ENCODE data around the gene HMX3. TPM values are rescaled to one million over a fixed set of nuclear protein-coding genes. Genes with fewer than 3 reads are reported as not detected.

HMX3 gene
- total and polyA plus RNA-seq, 2 of the 8 experiments (the other 6 are each of a cell fraction or from before 2014, with no cell fraction given) = 0.05 TPM; not detected in 1

- TF ChIP-seq, protein P1, sequence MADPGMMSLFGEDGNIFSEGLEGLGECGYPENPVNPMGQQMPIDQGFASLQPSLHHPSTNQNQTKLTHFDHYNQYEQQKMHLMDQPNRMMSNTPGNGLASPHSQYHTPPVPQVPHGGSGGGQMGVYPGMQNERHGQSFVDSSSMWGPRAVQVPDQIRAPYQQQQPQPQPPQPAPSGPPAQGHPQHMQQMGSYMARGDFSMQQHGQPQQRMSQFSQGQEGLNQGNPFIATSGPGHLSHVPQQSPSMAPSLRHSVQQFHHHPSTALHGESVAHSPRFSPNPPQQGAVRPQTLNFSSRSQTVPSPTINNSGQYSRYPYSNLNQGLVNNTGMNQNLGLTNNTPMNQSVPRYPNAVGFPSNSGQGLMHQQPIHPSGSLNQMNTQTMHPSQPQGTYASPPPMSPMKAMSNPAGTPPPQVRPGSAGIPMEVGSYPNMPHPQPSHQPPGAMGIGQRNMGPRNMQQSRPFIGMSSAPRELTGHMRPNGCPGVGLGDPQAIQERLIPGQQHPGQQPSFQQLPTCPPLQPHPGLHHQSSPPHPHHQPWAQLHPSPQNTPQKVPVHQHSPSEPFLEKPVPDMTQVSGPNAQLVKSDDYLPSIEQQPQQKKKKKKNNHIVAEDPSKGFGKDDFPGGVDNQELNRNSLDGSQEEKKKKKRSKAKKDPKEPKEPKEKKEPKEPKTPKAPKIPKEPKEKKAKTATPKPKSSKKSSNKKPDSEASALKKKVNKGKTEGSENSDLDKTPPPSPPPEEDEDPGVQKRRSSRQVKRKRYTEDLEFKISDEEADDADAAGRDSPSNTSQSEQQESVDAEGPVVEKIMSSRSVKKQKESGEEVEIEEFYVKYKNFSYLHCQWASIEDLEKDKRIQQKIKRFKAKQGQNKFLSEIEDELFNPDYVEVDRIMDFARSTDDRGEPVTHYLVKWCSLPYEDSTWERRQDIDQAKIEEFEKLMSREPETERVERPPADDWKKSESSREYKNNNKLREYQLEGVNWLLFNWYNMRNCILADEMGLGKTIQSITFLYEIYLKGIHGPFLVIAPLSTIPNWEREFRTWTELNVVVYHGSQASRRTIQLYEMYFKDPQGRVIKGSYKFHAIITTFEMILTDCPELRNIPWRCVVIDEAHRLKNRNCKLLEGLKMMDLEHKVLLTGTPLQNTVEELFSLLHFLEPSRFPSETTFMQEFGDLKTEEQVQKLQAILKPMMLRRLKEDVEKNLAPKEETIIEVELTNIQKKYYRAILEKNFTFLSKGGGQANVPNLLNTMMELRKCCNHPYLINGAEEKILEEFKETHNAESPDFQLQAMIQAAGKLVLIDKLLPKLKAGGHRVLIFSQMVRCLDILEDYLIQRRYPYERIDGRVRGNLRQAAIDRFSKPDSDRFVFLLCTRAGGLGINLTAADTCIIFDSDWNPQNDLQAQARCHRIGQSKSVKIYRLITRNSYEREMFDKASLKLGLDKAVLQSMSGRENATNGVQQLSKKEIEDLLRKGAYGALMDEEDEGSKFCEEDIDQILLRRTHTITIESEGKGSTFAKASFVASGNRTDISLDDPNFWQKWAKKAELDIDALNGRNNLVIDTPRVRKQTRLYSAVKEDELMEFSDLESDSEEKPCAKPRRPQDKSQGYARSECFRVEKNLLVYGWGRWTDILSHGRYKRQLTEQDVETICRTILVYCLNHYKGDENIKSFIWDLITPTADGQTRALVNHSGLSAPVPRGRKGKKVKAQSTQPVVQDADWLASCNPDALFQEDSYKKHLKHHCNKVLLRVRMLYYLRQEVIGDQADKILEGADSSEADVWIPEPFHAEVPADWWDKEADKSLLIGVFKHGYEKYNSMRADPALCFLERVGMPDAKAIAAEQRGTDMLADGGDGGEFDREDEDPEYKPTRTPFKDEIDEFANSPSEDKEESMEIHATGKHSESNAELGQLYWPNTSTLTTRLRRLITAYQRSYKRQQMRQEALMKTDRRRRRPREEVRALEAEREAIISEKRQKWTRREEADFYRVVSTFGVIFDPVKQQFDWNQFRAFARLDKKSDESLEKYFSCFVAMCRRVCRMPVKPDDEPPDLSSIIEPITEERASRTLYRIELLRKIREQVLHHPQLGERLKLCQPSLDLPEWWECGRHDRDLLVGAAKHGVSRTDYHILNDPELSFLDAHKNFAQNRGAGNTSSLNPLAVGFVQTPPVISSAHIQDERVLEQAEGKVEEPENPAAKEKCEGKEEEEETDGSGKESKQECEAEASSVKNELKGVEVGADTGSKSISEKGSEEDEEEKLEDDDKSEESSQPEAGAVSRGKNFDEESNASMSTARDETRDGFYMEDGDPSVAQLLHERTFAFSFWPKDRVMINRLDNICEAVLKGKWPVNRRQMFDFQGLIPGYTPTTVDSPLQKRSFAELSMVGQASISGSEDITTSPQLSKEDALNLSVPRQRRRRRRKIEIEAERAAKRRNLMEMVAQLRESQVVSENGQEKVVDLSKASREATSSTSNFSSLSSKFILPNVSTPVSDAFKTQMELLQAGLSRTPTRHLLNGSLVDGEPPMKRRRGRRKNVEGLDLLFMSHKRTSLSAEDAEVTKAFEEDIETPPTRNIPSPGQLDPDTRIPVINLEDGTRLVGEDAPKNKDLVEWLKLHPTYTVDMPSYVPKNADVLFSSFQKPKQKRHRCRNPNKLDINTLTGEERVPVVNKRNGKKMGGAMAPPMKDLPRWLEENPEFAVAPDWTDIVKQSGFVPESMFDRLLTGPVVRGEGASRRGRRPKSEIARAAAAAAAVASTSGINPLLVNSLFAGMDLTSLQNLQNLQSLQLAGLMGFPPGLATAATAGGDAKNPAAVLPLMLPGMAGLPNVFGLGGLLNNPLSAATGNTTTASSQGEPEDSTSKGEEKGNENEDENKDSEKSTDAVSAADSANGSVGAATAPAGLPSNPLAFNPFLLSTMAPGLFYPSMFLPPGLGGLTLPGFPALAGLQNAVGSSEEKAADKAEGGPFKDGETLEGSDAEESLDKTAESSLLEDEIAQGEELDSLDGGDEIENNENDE (IDR thresholded peaks at IDR 0.05; ENCODE audit: insufficient replicate concordance, low read length) = no peak
- TF ChIP-seq KDM1A (IDR thresholded peaks at IDR 0.05; ENCODE audit: borderline replicate concordance, low read length) (no peak), KDM5A (IDR thresholded peaks at IDR 0.05; ENCODE audit: low read length) (no peak), SP4 (IDR thresholded peaks at IDR 0.05; ENCODE audit: low read length) (no peak), CBX5 (IDR thresholded peaks at IDR 0.05; ENCODE audit: low read depth, low read length) (no peak), RAD21 (IDR thresholded peaks at IDR 0.05 in 1 of 2, conservative IDR thresholded peaks at IDR 0.05 in 1 of 2; ENCODE audit: low read depth in 2 of 2, low read length in 2 of 2) (no peak), SIRT6 (IDR thresholded peaks at IDR 0.05; ENCODE audit: low read length) (no peak), CHD2 (IDR thresholded peaks at IDR 0.05; ENCODE audit: low read length) (no peak), PHF8 (conservative IDR thresholded peaks at IDR 0.05; ENCODE audit: low read depth, low read length) (no peak), ZNF274 (IDR thresholded peaks at IDR 0.05; ENCODE audit: borderline replicate concordance, extremely low read depth, low read length) (no peak), BCL11A (IDR thresholded peaks at IDR 0.05; ENCODE audit: low read depth in 2 of 2, low read length in 2 of 2) (no peak), SIN3A (conservative IDR thresholded peaks at IDR 0.05 in 1 of 2, IDR thresholded peaks at IDR 0.05 in 1 of 2; ENCODE audit: low read depth in 1 of 2, low read length in 2 of 2) (no peak)
Observed at GRCh38 chr10:123187781-123188180, 52.0 kb downstream of the HMX3 start (continued).
